Fibroblast of skin of right quadriceps (primary cell): Measurements from ENCODE around the gene LY6G6D.

Experiments used
- DNase-seq: peaks from one replicate; pipeline ENCODE4 v3.0.0-alpha.2; 2013

Gene LY6G6D

DNA sequence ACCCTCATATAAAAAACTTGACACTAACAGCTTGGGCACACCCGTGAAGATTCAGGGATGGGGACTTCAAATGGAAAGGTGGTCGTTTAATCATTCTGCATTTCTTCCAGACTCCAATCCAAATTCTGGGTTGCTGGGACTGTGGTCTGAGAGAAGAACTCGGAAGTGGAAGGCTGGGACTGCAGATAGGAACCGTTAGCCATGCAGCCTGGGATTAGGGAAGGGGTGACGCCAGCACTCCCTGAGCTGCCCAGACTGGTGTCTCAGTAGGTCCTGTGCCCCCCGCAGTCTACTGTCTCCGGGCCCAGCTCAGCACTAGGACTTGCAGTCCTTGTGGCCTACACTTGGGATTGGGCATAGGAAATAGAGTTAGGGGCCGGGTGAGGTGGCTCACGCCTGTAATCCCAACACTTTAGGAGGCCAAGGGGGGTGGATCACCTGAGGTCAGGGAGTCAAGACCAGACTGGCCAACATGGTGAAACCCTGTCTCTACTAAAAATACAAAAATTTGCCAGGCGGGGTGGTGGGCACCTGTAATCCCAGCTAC is 21.7 kb downstream of the LY6G6D start:
- no peak for DNase-seq

- peak; percentile 34 for DNase-seq
Measured at GRCh38 chr6:31737315-31737990, 22.3 kb downstream of the LY6G6D start.

DNA sequence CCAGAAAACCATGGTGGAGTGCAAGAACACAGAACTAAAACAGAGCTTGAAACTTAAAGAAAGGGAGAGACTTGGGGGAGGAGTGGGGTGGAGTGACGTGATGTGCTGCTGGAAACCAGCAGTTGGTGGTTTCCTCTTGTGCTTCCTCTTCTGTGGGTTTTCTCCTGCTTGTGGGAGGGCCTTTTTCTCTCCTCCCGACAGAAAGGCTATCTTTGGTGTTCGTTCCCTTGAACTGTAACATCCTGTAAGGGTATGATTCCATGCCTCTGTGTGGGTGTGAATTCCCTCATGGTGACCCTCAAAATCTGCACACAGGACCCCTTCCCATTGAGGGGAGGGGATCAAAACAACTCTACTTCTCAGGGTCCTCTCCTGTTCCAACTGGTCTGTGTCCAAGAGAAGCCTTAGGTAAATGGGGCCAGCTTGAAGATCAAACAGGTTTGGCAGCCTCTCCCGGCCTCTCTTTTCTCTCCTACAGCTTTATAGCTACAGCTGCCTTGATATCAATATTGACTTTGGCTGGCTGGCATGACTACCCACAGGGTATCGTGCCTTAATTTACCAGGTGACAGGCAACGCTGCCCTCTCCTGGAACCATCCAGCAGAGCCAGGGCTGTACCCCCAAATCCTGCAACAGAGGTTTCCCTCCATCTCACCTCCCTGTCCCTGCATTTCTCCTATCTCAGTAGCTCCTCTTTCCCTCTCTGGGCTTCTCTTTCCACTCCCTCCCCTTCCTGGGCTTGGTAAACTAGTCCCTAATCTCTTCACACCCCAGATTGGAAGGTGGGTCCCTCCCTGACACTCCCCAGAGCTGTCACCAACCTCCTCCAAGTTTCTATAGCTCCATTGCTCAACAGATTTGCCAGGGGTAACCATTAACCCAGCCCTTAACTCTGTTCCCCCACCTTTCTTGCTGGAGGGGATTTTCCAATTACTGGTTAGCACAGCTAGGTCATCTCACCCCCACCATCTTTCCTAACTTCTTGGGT is 23.1 kb downstream of the LY6G6D start:
- peak; percentile 85 for DNase-seq

DNA sequence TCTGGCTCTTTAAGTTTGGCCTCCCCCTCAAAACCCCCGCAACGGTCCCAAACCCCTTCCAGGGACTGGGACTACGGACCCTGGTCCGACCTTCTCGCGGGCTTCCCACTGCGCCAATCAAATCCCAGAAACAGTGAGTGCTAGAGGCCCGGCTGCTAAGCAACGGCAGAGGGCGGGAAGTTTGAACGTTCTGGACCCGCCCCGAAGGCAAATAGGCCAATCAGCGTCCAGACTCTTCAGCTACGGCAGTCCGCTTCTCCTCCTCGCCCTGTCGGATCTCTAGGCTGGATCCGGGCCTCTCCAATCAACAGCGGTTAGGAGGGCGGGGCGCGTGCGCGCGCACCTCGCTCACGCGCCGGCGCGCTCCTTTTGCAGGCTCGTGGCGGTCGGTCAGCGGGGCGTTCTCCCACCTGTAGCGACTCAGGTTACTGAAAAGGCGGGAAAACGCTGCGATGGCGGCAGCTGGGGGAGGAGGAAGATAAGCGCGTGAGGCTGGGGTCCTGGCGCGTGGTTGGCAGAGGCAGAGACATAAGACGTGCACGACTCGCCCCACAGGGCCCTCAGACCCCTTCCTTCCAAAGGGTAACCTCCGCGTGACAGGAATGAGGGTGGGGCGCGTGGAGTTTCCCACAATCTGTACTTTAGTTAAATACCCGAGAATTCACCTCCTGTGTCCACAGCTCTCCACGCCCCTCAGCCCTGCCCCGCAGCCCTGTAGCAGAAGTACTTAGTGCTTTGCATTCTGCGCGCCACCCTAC is 24.7 kb downstream of the LY6G6D start, which contains the start of gene MSH5:
TSS of gene MSH5 (plus strand) at position 367 of the 758 bp plus-strand sequence. CDS start 462 bp downstream, outside the sequence.
- DNase-seq: peak; percentile 99

DNA sequence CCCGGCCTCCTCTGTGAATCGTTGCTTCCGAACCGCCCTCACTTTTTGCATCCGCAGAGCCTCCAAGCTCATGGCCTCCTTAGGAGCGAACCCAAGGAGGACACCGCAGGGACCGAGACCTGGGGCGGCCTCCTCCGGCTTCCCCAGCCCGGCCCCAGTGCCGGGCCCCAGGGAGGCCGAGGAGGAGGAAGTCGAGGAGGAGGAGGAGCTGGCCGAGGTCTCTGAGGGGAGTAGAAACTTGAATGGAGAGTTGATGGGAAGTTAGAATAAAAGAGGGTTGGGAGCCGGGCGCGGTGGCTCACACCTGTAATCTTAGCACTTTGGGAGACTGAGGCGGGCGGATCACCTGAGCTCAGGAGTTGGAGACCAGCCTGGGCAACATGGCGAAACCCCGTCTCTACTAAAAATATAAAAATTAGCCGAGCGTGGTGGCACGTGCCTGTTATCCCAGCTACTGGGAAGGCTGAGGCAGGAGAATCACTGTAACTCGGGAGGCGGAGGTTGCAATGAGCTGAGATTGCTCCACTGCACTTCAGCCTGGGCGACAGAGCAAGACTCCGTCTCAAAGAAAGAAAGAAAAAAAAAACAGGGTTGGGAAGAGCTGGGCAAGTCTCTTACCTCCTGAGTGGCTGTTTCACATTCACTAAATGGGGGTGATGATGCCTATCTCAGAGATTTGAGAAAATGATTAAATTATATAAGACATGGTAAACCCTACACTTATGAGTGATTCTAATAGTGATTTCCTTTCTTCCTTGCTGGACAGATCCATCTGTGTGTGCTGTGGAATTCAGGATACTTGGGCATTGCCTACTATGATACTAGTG is 25.5 kb downstream of the LY6G6D start:
- DNase-seq: no peak

GRCh38 chr6:31741815-31742214 is 26.7 kb downstream of the LY6G6D start:
- no peak for DNase-seq

DNA sequence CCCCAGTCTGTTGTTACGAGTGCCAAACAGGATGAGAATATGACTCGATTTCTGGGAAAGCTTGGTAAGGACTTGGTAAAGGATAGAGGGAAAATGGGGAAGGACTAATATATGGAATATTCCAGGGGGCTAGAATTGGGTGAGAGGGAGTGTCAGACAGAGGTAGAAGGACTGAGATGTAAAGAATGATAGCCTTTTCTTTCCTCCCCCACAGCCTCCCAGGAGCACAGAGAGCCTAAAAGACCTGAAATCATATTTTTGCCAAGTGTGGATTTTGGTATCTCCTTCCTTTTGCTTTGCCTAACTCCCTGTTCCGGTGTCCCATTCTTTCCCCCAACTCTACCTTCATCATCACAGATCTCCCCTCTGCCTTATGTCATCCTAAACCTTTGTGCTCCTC is 27.7 kb downstream of the LY6G6D start:
- no peak for DNase-seq

- no peak for DNase-seq
Measured at GRCh38 chr6:31744422-31744821, 29.3 kb downstream of the LY6G6D start.

- no peak for DNase-seq
Measured at GRCh38 chr6:31749301-31750036, 34.3 kb downstream of the LY6G6D start.

- no peak for DNase-seq
Measured at GRCh38 chr6:31750411-31751022, 35.4 kb downstream of the LY6G6D start.

- DNase-seq: peak; percentile 77
Measured at GRCh38 chr6:31752739-31753319, 37.7 kb downstream of the LY6G6D start.

DNA sequence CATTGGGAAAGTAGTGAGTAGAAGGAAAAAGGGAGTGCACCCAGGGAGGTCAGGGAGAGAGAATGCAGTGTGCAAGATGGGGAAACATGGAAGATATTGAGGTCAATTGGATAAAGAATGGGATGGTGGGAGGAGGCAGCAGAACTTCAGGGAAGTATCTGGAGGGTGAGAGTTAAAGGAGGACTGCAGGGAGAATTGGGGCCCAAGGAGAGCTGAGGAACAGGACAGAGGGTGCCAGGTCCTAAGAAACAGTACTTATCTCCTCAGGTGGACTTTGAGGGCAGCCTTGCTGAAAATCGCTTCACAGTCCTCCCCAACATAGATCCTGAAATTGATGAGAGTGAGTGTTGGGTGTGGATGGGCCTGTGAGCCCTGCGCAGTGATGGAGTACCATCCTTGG is 43.1 kb downstream of the LY6G6D start:
- no peak for DNase-seq

DNA sequence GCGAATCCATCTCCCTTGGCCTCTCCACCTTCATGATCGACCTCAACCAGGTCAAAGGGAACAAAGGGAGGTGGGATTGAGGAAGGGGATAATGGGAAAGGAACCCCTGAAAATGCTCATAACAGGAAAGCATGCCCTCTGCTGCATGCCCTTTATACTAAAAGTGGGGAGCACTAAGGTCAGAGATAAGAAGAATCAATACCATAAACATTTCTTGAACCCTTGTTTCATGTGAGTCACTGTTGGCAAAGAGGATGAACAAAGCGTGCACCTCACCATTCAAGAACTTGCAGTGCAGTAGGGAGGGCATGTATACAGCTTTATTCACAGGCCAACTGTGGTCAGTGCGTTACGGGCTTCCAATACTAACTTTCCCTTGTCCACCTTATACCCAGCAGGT is 45.6 kb downstream of the LY6G6D start:
- no peak for DNase-seq

DNA sequence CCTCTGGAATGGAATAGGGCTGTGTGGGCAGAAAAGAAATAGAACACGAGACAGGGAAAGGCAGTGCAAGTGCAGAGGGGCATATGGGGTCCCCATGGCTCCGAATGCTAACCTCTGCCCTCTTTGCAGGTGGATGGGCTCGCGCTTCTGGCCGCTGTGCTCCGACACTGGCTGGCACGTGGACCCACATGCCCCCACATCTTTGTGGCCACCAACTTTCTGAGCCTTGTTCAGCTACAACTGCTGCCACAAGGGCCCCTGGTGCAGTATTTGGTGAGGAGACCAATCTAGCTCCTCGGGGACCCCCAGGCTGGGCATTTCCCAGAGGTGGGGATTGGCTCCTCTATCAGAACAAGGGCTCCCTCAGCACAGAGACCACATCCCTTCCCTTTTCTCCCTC is 46.2 kb downstream of the LY6G6D start:
- DNase-seq: no peak

- DNase-seq: no peak
Measured at GRCh38 chr6:31762356-31762755, 47.2 kb downstream of the LY6G6D start, which contains the start of gene SAPCD1. Gene SAPCD1 (plus strand): TSS chr6:31762656. CDS start chr6:31763055, 399 bp downstream.

DNA sequence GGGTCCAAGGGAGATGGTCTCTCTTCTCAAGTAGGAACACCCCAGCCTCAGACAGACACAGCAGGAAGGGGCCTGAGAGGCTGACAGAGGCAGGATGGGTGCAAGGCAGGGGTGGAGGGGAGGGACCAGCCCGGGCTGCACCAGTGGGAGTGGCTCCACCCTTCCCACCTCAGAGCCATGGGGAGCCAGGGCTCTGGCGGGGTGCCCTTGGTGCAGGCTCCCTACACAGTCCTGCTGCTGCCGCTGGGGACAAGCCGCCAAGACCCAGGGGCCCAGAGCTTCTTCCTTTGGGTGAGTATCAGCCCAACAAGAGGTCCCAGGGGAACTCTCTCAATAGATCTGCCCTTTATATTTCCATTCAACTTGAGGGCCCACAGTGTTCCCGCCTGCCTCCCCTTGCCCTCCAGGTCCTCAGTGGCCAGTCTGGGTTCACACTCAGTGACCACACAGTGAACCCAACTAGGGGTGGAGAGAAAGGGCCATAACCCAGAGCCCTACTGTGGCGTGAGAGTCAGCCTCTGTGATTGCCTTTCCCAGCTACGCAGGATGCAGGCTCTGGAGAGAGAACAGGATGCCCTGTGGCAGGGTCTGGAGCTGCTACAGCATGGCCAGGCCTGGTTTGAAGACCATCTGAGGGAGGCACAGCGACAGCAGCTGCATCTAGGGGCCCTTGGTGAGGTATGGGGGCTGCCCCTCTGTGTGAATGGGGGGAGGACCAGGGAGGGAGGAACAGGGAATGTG is 47.9 kb downstream of the LY6G6D start:
- DNase-seq: no peak

DNA sequence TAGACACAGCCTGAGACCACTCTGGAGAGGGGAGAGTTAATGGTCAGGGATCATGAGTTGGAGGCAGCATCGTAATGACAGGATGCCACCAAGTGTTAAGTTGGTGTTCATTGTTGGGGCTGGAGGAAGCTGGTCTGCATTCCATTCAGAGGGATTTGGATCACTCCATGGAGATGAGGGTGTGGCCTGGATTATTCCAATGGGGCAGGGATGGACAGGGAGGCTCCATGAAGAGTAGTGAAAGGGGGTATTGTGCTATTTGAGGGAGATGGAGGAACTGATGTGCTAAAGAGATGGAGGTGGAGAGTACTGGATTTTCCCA is 48.4 kb downstream of the LY6G6D start:
- peak; percentile 75 for DNase-seq

GRCh38 chr6:31764198-31764597 is 49.0 kb downstream of the LY6G6D start:
- no peak for DNase-seq

- no peak for DNase-seq
Measured at GRCh38 chr6:31765559-31765909, 50.4 kb downstream of the LY6G6D start.
